HepG2 (cell line): ENCODE measurements around the gene SBNO1. TPM values are rescaled to one million over a fixed set of nuclear protein-coding genes. Genes with fewer than 3 reads are reported as not detected.

Source experiments
- ATAC-seq: fragments of 200-7000 bp; cut with Tn5 transposase; 3 replicates; pipeline ENCODE4 v1.9.1; 2020; ENCODE audit warnings: mild to moderate bottlenecking, moderate library complexity
- BruUV-seq: library from RNA; stranded (reverse); fragments of 400-500 nt; replicated peaks from 2 replicates; lab custom pipeline; 2021; lab: Mats Ljungman, UMichigan
- CTCF ChIA-PET: fragments of 300-600 bp; formaldehyde crosslinking; extraction: SDS; loops from one replicate; lab custom pipeline; 2021; ENCODE audit warnings: low total read pairs, inconsistent platforms, low intra/inter-chr PET ratio; lab: Yijun Ruan, JAX
- POLR2A ChIA-PET: fragments of 350-600 bp; sonication (Branson Sonifier 250); formaldehyde crosslinking; loops from one replicate; lab custom pipeline; 2020; ENCODE audit warnings: antibody characterized with exemption, inconsistent platforms; lab: Yijun Ruan, JAX
- DNase-seq: peaks from one replicate; pipeline ENCODE4 v3.0.0-alpha.2; 2015; ENCODE audit warnings: low spot score
- FAIRE-seq: peaks from 3 replicates; lab custom pipeline; 2011; peaks lifted over from hg19 to GRCh38; lab: Jason Lieb, UNC
- H2AFZ ChIP-seq: one replicate; pipeline ENCODE4 v1.6.1; 2011; ENCODE audit warnings: low read length, inconsistent platforms
- H3K27ac ChIP-seq: fragments of 300-600 bp; 3 replicates; pipeline ENCODE4 v1.8.0; 2011; ENCODE audit warnings: mixed run types, mild to moderate bottlenecking, mixed read lengths, low read length, inconsistent platforms; ENCODE audit not compliant: insufficient read depth; ENCODE audit errors: extremely low read length
- H3K27me3 ChIP-seq, 2 experiments: fragments of 200-600 bp in 1 of 2; 2 replicates in 1 of 2; 3 replicates in 1 of 2; pipeline versions ENCODE4 v1.6.0 to v1.8.0; 2011; ENCODE audit warnings: low read length in 2 of 2, mild to moderate bottlenecking in 2 of 2, moderate library complexity in 2 of 2, inconsistent platforms in 1 of 2; ENCODE audit not compliant: insufficient read depth in 2 of 2, control insufficient read depth in 1 of 2
- H3K36me3 ChIP-seq, 2 experiments: fragments of 200-600 bp in 1 of 2; replicated peaks in 1 of 2; 2 replicates in 1 of 2; 3 replicates in 1 of 2; pipeline versions ENCODE4 v1.5.1 to v1.8.0; 2011; ENCODE audit warnings: low read length in 2 of 2, inconsistent platforms in 1 of 2; ENCODE audit not compliant: insufficient read depth in 2 of 2, control insufficient read depth in 1 of 2
- H3K4me1 ChIP-seq: 2 replicates; pipeline ENCODE4 v1.5.1; 2012; ENCODE audit warnings: low read length, inconsistent platforms; ENCODE audit not compliant: insufficient read depth
- H3K4me2 ChIP-seq: 2 replicates; pipeline ENCODE4 v1.6.0; 2011; ENCODE audit warnings: low read depth, low read length, inconsistent platforms
- H3K4me3 ChIP-seq, 3 experiments: fragments of 200-600 bp in 1 of 3; sonication (generic), shearing (Covaris generic) in 1 of 3; replicated peaks in 1 of 3; 2 replicates each; pipeline ENCODE4 v1.5.1; 2011 to 2016; ENCODE audit warnings: low read length in 3 of 3, inconsistent platforms in 2 of 3, low read depth in 2 of 3, mild to moderate bottlenecking in 2 of 3, control low read depth in 1 of 3, mixed read lengths in 1 of 3; ENCODE audit not compliant: insufficient read depth in 1 of 3
- H3K79me2 ChIP-seq: one replicate; pipeline ENCODE4 v1.6.1; 2011; ENCODE audit warnings: low read length, inconsistent platforms; ENCODE audit not compliant: insufficient read depth
- H3K9ac ChIP-seq: 2 replicates; pipeline ENCODE4 v1.6.0; 2011; ENCODE audit warnings: mild to moderate bottlenecking, low read depth, low read length, inconsistent platforms; ENCODE audit not compliant: insufficient read depth
- H3K9me3 ChIP-seq: 2 replicates; pipeline ENCODE4 v1.5.1; 2012; ENCODE audit warnings: mild to moderate bottlenecking, low read length
- H4K20me1 ChIP-seq: 2 replicates; pipeline ENCODE4 v1.6.0; 2011; ENCODE audit warnings: inconsistent platforms, mild to moderate bottlenecking, low read length, moderate library complexity; ENCODE audit not compliant: insufficient read depth
- CEBPG ChIP-seq: IDR thresholded peaks from 2 replicates; pipeline ENCODE4 v1.6.1; 2016
- EZH2 ChIP-seq: conservative IDR thresholded peaks from 2 replicates; pipeline ENCODE4 v1.6.1; 2012; ENCODE audit warnings: mild to moderate bottlenecking, low read depth, low read length, moderate library complexity
- MATR3 ChIP-seq: sonication (generic); formaldehyde crosslinking; IDR thresholded peaks from 2 replicates; pipeline ENCODE4 v1.4.0; 2020; ENCODE audit warnings: missing genetic modification reagents
- MTA1 ChIP-seq: sonication (generic); formaldehyde crosslinking; IDR thresholded peaks from 2 replicates; pipeline ENCODE4 v1.4.0; 2020; ENCODE audit warnings: missing genetic modification reagents, mild to moderate bottlenecking, borderline replicate concordance
- NFKBIZ ChIP-seq: IDR thresholded peaks from 2 replicates; pipeline ENCODE4 v1.6.1; 2018; ENCODE audit warnings: missing genetic modification reagents, missing compliant biosample characterization
- NR2F6 ChIP-seq, 2 experiments: IDR thresholded peaks; 2 replicates each; pipeline ENCODE4 v1.6.1; 2016; ENCODE audit warnings: antibody characterized with exemption in 1 of 2, mild to moderate bottlenecking in 1 of 2
- PLRG1 ChIP-seq: fragments of 450-650 bp; conservative IDR thresholded peaks from 2 replicates; pipeline ENCODE4 v1.6.1; 2016
- SIX1 ChIP-seq: sonication (generic); formaldehyde crosslinking; IDR thresholded peaks from 2 replicates; pipeline ENCODE4 v1.4.0; 2020; ENCODE audit warnings: missing genetic modification reagents, borderline replicate concordance
- ZFP36L1 ChIP-seq: sonication (generic); formaldehyde crosslinking; IDR thresholded peaks from 2 replicates; pipeline ENCODE4 v1.8.0; 2022; ENCODE audit warnings: mild to moderate bottlenecking, missing genetic modification reagents, moderate library complexity
- ZFP62 ChIP-seq: sonication (generic); formaldehyde crosslinking; IDR thresholded peaks from 2 replicates; pipeline ENCODE4 v1.4.0; 2020; ENCODE audit warnings: missing genetic modification reagents
- ZMYM4 ChIP-seq: sonication (generic); formaldehyde crosslinking; IDR thresholded peaks from 2 replicates; pipeline ENCODE4 v1.8.1; 2023; ENCODE audit warnings: mild to moderate bottlenecking, missing genetic modification reagents
- ZNF180 ChIP-seq: sonication (generic); formaldehyde crosslinking; IDR thresholded peaks from 2 replicates; pipeline ENCODE4 v1.4.0; 2020; ENCODE audit warnings: low read depth, missing genetic modification reagents, borderline replicate concordance
- ZNF317 ChIP-seq: sonication (generic); formaldehyde crosslinking; IDR thresholded peaks from 2 replicates; pipeline ENCODE4 v1.5.0; 2020; ENCODE audit warnings: mild to moderate bottlenecking, missing genetic modification reagents
- ZNF383 ChIP-seq: sonication (generic); formaldehyde crosslinking; IDR thresholded peaks from 2 replicates; pipeline ENCODE4 v1.4.0; 2020; ENCODE audit warnings: missing genetic modification reagents, mild to moderate bottlenecking, borderline replicate concordance
- ZNF44 ChIP-seq: sonication (generic); formaldehyde crosslinking; IDR thresholded peaks from 2 replicates; pipeline ENCODE4 v1.5.1; 2020; ENCODE audit warnings: mild to moderate bottlenecking, missing genetic modification reagents
- ZNF550 ChIP-seq: sonication (generic); formaldehyde crosslinking; IDR thresholded peaks from 2 replicates; pipeline ENCODE4 v1.4.0; 2020; ENCODE audit warnings: mild to moderate bottlenecking, missing genetic modification reagents, borderline replicate concordance
- ZNF567 ChIP-seq: sonication (generic); formaldehyde crosslinking; IDR thresholded peaks from 2 replicates; pipeline ENCODE4 v1.8.1; 2023; ENCODE audit warnings: mild to moderate bottlenecking, missing genetic modification reagents, borderline replicate concordance
- ZSCAN30 ChIP-seq: sonication (generic); formaldehyde crosslinking; IDR thresholded peaks from 2 replicates; pipeline ENCODE4 v1.5.0; 2020; ENCODE audit warnings: mild to moderate bottlenecking, missing genetic modification reagents
- WGBS: methylation state at CpG from one replicate; pipeline ENCODE4 v1.1.6; 2017; ENCODE audit warnings: low lambda C conversion rate; 5-methylcytosine and 5-hydroxymethylcytosine counted together
- in situ Hi-C: cut with HindIII; loops from 2 replicates; pipeline ENCODE4 v1.10.0; 2017; ENCODE audit warnings: low pct_unique_long_range_greater_than_20kb; ENCODE audit not compliant: extremely low pct_ligation_motif_present
- intact Hi-C: fragments of 100-400 bp; cut with micrococcal nuclease; formaldehyde crosslinking; loops from one replicate; pipeline ENCODE4 v1.10.0; 2022; ENCODE audit not compliant: unreplicated experiment
- polyA plus RNA-seq, 8 experiments: library from polyadenylated mRNA; depleted of rRNA in 3 of 8; stranded (reverse) in 7 of 8; unstranded in 1 of 8; fragments of >200 nt; fragmentation: Illumina TruSeq in 4 of 8; extraction: Trizol in 4 of 8; gene quantifications; 2 replicates each; pipeline versions ENCODE4 v1.2.1 to v1.2.3, GENCODE V29; 2011 to 2016; ENCODE audit warnings: low read depth in 4 of 8, missing spikeins in 1 of 8, mixed read lengths in 1 of 8; ENCODE audit not compliant: insufficient read depth in 1 of 8
- total RNA-seq, 5 experiments: library from RNA; depleted of rRNA; stranded (reverse); fragments of >200 nt; fragmentation: Illumina TruSeq; extraction: Trizol; gene quantifications; 2 replicates each; pipeline ENCODE4 v1.2.3, GENCODE V29; 2016; ENCODE audit warnings: low read depth in 1 of 5
- TF ChIP-seq, protein P1 (sequence below): sonication (generic); formaldehyde crosslinking; IDR thresholded peaks from 2 replicates; pipeline ENCODE4 v1.5.1; 2020; ENCODE audit warnings: missing genetic modification reagents, mild to moderate bottlenecking, borderline replicate concordance
- TF ChIP-seq, protein P2 (sequence below), 2 experiments: sonication (generic) in 1 of 2; formaldehyde crosslinking in 1 of 2; IDR thresholded peaks; 2 replicates each; pipeline versions ENCODE4 v1.4.0 to v1.6.1; 2016 to 2020; ENCODE audit warnings: borderline replicate concordance in 1 of 2, low read depth in 1 of 2, mild to moderate bottlenecking in 1 of 2, missing genetic modification reagents in 1 of 2

Gene SBNO1
- total and polyA plus RNA-seq, 2 of the 13 experiments (the other 11 are each of a cell fraction or from before 2014, with no cell fraction given), result 10.9 to 40.2 TPM

DNA sequence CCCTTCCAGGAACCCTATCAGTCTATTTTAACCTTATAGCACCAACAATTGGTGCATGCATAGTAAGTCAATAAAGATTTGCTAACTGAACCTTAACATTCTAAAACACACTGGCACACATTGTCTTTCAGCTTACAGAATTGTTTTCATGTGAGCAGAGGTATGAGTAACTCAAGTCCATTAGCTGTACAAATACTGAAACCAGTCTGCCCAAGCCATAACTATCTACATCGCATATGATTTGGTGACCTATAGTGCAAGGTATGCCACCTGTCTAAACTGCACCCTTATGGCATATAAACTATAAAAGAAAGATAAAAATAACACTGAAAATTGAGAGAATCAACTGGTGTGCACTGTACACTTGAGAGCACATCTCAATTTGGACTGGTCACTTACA is 34.8 kb downstream of the SBNO1 start (continued):
- TF ChIP-seq, protein P1, sequence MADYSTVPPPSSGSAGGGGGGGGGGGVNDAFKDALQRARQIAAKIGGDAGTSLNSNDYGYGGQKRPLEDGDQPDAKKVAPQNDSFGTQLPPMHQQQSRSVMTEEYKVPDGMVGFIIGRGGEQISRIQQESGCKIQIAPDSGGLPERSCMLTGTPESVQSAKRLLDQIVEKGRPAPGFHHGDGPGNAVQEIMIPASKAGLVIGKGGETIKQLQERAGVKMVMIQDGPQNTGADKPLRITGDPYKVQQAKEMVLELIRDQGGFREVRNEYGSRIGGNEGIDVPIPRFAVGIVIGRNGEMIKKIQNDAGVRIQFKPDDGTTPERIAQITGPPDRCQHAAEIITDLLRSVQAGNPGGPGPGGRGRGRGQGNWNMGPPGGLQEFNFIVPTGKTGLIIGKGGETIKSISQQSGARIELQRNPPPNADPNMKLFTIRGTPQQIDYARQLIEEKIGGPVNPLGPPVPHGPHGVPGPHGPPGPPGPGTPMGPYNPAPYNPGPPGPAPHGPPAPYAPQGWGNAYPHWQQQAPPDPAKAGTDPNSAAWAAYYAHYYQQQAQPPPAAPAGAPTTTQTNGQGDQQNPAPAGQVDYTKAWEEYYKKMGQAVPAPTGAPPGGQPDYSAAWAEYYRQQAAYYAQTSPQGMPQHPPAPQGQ (CRISPR knock-in tag), result no peak
- no peak for TF ChIP-seq NR2F6 (IDR thresholded peaks at IDR 0.05)
- no peak for TF ChIP-seq NR2F6 (CRISPR knock-in tag; IDR thresholded peaks at IDR 0.05)
- no peak for TF ChIP-seq NFKBIZ
- no peak for TF ChIP-seq ZNF317
- TF ChIP-seq CEBPG (CRISPR knock-in tag), result no peak
- TF ChIP-seq MATR3 (CRISPR knock-in tag), result no peak
- TF ChIP-seq EZH2, result no peak
- TF ChIP-seq, all 625 proteins: peak for 0

DNA sequence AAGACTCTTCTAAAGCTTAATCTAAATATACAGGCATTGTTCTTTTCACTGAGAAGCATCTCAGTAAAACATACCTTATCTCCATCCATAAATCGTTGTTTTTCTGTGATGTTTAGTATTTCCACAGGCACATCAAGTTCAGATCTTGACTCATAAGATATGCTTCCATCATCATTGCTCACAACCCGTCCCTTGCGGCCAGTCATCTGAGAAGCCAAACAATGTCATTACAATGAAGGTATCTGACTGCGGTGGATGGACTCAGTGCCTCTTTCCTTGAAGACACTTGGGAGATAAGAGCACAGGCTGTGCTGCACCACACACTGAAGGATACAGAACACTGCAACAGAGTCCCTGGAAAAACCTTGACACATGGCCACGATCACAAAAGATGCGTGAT is 44.8 kb downstream of the SBNO1 start:
- ATAC-seq, result no peak
- Histone ChIP-seq H3K27me3 (no peaks in the 10 kb centered on the region), H3K27ac (no peak overlapping the region), H3K79me2 (no peaks in the 10 kb centered on the region), H3K9me3 (no peaks in the 10 kb centered on the region), H3K4me2 (no peak overlapping the region), H4K20me1 (no peaks in the 10 kb centered on the region), H3K9ac (no peak overlapping the region), H3K36me3 (peaks cover 20 to 86% of the 10 kb centered on the region in 2 experiments), H3K4me3 (no peak overlapping the region), H2AFZ (no peak overlapping the region), H3K4me1 (no peaks in the 10 kb centered on the region)
- intact Hi-C loops (no loop called here), in situ Hi-C loops (no loop called here)
- no peak for FAIRE-seq
- TF ChIP-seq PLRG1 (no peak), ZNF550 (CRISPR knock-in tag) (no peak), ZNF44 (no peak), ZMYM4 (CRISPR knock-in tag) (no peak), ZSCAN30 (CRISPR knock-in tag) (no peak), ZFP36L1 (no peak), ZNF180 (CRISPR knock-in tag) (no peak), SIX1 (CRISPR knock-in tag) (no peak), ZFP62 (CRISPR knock-in tag) (no peak), ZNF567 (CRISPR knock-in tag) (no peak), MTA1 (CRISPR knock-in tag) (no peak), ZNF383 (no peak)
- TF ChIP-seq, protein P2, sequence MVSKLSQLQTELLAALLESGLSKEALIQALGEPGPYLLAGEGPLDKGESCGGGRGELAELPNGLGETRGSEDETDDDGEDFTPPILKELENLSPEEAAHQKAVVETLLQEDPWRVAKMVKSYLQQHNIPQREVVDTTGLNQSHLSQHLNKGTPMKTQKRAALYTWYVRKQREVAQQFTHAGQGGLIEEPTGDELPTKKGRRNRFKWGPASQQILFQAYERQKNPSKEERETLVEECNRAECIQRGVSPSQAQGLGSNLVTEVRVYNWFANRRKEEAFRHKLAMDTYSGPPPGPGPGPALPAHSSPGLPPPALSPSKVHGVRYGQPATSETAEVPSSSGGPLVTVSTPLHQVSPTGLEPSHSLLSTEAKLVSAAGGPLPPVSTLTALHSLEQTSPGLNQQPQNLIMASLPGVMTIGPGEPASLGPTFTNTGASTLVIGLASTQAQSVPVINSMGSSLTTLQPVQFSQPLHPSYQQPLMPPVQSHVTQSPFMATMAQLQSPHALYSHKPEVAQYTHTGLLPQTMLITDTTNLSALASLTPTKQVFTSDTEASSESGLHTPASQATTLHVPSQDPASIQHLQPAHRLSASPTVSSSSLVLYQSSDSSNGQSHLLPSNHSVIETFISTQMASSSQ (IDR thresholded peaks at IDR 0.05; ENCODE audit: low read depth), result no peak
- TF ChIP-seq, protein P2 (CRISPR knock-in tag; IDR thresholded peaks at IDR 0.05; ENCODE audit: borderline replicate concordance), result no peak
- WGBS, result 98% methylated on average over 6 of the region's 6 CpGs
- DNase-seq, result no peak
- POLR2A ChIA-PET, result no interaction called here
- CTCF ChIA-PET, result no interaction called here
- no TSS peak for BruUV-seq
